GM12892 (cell line): ENCODE measurements around the gene C1orf159.

Source experiments
- POLR2A ChIP-seq: IDR thresholded peaks from 2 replicates; pipeline ENCODE4 v1.6.1; 2011; ENCODE audit warnings: low read depth, low read length, control low read depth
- POLR2AphosphoS5 ChIP-seq: IDR thresholded peaks from 2 replicates; pipeline ENCODE4 v1.6.1; 2011; ENCODE audit warnings: low read depth, low read length, control low read depth
- TAF1 ChIP-seq: IDR thresholded peaks from 2 replicates; pipeline ENCODE4 v1.6.1; 2011; ENCODE audit warnings: low read depth, mild to moderate bottlenecking, control low read depth, low read length, borderline replicate concordance

DNA sequence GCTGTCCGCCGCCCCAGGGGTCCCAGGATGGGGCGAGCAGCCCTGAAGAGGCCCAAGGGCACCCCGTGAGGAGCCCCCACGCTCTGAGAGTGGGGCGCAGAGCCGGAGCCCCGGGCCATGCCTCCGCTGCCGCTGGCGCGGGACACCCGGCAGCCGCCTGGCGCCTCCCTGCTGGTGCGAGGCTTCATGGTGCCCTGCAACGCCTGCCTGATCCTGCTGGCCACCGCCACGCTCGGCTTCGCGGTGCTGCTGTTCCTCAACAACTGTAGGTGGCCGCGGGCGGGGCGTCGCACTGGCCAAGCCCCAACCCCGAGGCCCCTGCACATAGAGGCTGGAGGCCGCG lies 81.5 kb downstream of the C1orf159 start:
- TF ChIP-seq TAF1 = no peak
- TF ChIP-seq POLR2AphosphoS5 = no peak
- TF ChIP-seq POLR2A = no peak
